Astrocyte (in vitro differentiated cells and primary cell): Measurements from ENCODE around the gene C6orf62. TPM values are rescaled to one million over a fixed set of nuclear protein-coding genes. Genes with fewer than 3 reads are reported as not detected.
"Not testable (repeated sequence)": the region's sequence is repeated elsewhere in the genome, so short reads cannot be mapped to it uniquely, and the experiment has no call there.

Experiments used
- DNase-seq: peaks from one replicate; pipeline ENCODE4 v3.0.0-alpha.2; 2010; ENCODE audit warnings: low read depth
- FAIRE-seq: peaks from 2 replicates; lab custom pipeline; 2011; peaks lifted over from hg19 to GRCh38; lab: Jason Lieb, UNC
- H2AFZ ChIP-seq: 2 replicates; pipeline ENCODE4 v1.6.0; 2012; ENCODE audit warnings: low read depth, low read length, inconsistent platforms
- H3K27ac ChIP-seq: 2 replicates; pipeline ENCODE4 v1.5.1; 2011; ENCODE audit warnings: low read depth, low read length, inconsistent platforms
- H3K27me3 ChIP-seq: 2 replicates; pipeline ENCODE4 v1.6.0; 2011; ENCODE audit warnings: low read length, inconsistent platforms; ENCODE audit not compliant: insufficient read depth
- H3K36me3 ChIP-seq: 2 replicates; pipeline ENCODE4 v1.5.1; 2011; ENCODE audit warnings: low read length, inconsistent platforms; ENCODE audit not compliant: insufficient read depth
- H3K4me1 ChIP-seq: 2 replicates; pipeline ENCODE4 v1.5.1; 2011; ENCODE audit warnings: low read length, inconsistent platforms; ENCODE audit not compliant: insufficient read depth
- H3K4me2 ChIP-seq: 2 replicates; pipeline ENCODE4 v1.6.0; 2012; ENCODE audit warnings: low read length, inconsistent platforms
- H3K4me3 ChIP-seq: 2 replicates; pipeline ENCODE4 v1.5.1; 2011; ENCODE audit warnings: low read depth, mild to moderate bottlenecking, low read length, inconsistent platforms; ENCODE audit not compliant: insufficient read depth
- H3K79me2 ChIP-seq: 2 replicates; pipeline ENCODE4 v1.6.0; 2012; ENCODE audit warnings: mild to moderate bottlenecking, low read length, inconsistent platforms; ENCODE audit not compliant: insufficient read depth
- H3K9ac ChIP-seq: 2 replicates; pipeline ENCODE4 v1.6.0; 2012; ENCODE audit warnings: mild to moderate bottlenecking, low read length, inconsistent platforms
- H3K9me3 ChIP-seq: 2 replicates; pipeline ENCODE4 v1.5.1; 2012; ENCODE audit warnings: low read depth, mild to moderate bottlenecking, low read length, inconsistent platforms; ENCODE audit not compliant: insufficient read depth
- H4K20me1 ChIP-seq: 2 replicates; pipeline ENCODE4 v1.6.0; 2012; ENCODE audit warnings: low read length, inconsistent platforms; ENCODE audit not compliant: insufficient read depth
- H3K27ac Mint-ChIP-seq: one replicate; pipeline ENCODE4 v1.8.0; 2021; ENCODE audit warnings: mild to moderate bottlenecking, mixed read lengths; ENCODE audit not compliant: unreplicated experiment
- H3K27me3 Mint-ChIP-seq: one replicate; pipeline ENCODE4 v1.8.0; 2021; ENCODE audit warnings: low read depth, mixed read lengths; ENCODE audit not compliant: unreplicated experiment
- H3K36me3 Mint-ChIP-seq: one replicate; pipeline ENCODE4 v1.8.0; 2021; ENCODE audit warnings: low read depth, mixed read lengths; ENCODE audit not compliant: unreplicated experiment
- H3K4me1 Mint-ChIP-seq: one replicate; pipeline ENCODE4 v1.8.0; 2021; ENCODE audit warnings: low read depth, mixed read lengths; ENCODE audit not compliant: unreplicated experiment
- H3K4me3 Mint-ChIP-seq: one replicate; pipeline ENCODE4 v1.8.0; 2021; ENCODE audit warnings: mild to moderate bottlenecking, moderate library complexity, mixed read lengths; ENCODE audit not compliant: unreplicated experiment
- H3K9me3 Mint-ChIP-seq: one replicate; pipeline ENCODE4 v1.8.0; 2021; ENCODE audit warnings: mild to moderate bottlenecking, mixed read lengths; ENCODE audit not compliant: unreplicated experiment
- EZH2 ChIP-seq: IDR thresholded peaks from 2 replicates; pipeline ENCODE4 v1.6.1; 2012; ENCODE audit warnings: mild to moderate bottlenecking, low read length, inconsistent platforms; ENCODE audit not compliant: insufficient read depth
- total RNA-seq: library from RNA; stranded (reverse); gene quantifications from 2 replicates; pipeline ENCODE4 v1.2.1, GENCODE V29; 2021
- TF ChIP-seq, protein P1 (sequence below): IDR thresholded peaks from 2 replicates; pipeline ENCODE4 v1.5.1; 2011; ENCODE audit warnings: low read depth, mild to moderate bottlenecking, inconsistent platforms, low read length, moderate library complexity; ENCODE audit not compliant: insufficient read depth

C6orf62 gene
- total RNA-seq, 1 donor from 2014 or later = 162 TPM

DNA sequence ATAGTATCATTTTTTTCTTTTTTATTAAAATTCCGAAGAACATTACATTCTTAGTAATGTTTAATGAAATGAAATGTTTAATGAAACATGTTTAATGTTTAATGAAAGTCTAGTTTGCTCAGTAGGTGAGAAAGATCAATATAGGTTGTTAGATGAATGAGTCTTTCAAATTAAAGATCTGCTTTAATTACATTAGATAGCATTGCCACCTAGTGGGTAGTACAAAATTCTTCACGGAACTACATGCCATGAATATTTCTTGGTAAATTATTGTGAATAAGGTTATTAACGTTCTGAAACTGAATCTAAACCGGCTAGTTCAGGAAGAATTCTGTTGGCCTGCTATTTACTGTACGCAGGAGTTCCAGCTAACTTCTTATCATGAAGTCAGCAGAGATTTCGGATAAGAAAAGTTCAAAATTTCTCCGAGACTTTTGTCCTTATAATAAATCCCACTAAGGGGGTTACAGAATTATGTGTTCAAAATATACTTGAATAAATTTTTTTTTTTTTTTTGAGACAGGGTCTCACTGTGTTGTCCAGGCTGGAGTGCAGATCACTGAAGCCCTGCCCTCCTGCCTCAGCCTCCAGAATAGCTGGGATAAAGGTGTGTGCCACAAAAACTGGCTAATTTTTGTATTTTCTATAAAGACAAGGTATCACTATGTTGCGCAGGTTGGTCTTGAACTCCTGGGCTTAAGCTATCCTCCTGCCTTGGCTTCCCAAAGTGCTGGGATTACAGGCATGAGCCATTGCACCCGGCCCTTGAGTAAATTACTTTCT lies 47.9 kb upstream of the C6orf62 start:
- Histone ChIP-seq H3K4me3 (no peak overlapping the region), H3K9ac (no peak overlapping the region), H3K4me2 (no peak overlapping the region), H2AFZ (no peak overlapping the region), H3K36me3 (no peaks in the 10 kb centered on the region), H3K27ac (no peak overlapping the region), H3K9me3 (no peaks in the 10 kb centered on the region), H3K4me1 (no peaks in the 10 kb centered on the region), H3K27me3 (no peaks in the 10 kb centered on the region), H3K79me2 (no peaks in the 10 kb centered on the region), H4K20me1 (no peaks in the 10 kb centered on the region)
- FAIRE-seq = no peak
- TF ChIP-seq, protein P1, sequence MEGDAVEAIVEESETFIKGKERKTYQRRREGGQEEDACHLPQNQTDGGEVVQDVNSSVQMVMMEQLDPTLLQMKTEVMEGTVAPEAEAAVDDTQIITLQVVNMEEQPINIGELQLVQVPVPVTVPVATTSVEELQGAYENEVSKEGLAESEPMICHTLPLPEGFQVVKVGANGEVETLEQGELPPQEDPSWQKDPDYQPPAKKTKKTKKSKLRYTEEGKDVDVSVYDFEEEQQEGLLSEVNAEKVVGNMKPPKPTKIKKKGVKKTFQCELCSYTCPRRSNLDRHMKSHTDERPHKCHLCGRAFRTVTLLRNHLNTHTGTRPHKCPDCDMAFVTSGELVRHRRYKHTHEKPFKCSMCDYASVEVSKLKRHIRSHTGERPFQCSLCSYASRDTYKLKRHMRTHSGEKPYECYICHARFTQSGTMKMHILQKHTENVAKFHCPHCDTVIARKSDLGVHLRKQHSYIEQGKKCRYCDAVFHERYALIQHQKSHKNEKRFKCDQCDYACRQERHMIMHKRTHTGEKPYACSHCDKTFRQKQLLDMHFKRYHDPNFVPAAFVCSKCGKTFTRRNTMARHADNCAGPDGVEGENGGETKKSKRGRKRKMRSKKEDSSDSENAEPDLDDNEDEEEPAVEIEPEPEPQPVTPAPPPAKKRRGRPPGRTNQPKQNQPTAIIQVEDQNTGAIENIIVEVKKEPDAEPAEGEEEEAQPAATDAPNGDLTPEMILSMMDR = peak; percentile 37
- no peak for TF ChIP-seq EZH2
- no peaks in the 10 kb centered on the region for H3K9me3 Mint-ChIP-seq
- H3K27ac Mint-ChIP-seq = no peak overlapping the region
- DNase-seq = no peak
- H3K27me3 Mint-ChIP-seq = no peaks in the 10 kb centered on the region
- no peaks in the 10 kb centered on the region for H3K36me3 Mint-ChIP-seq
- H3K4me1 Mint-ChIP-seq = peaks cover 2% of the 10 kb centered on the region
- H3K4me3 Mint-ChIP-seq = no peak overlapping the region

DNA sequence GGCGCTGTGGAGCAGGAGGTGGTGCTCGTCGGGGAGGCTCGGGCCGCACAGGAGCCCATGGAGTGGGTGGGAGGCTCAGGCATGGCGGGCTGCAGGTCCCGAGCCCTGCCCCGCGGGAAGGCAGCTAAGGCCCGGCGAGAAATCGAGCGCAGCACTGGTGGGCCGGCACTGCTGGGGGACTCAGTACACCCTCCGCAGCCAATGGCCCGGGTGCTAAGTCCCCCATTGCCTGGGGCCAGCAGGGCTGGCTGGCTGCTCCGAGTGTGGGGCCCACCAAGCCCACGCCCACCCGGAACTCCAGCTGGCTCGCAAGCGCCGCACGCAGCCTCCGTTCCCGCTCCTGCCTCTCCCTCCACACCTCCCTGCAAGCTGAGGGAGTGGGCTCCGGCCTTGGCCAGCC lies 47.0 kb upstream of the C6orf62 start:
- H2AFZ ChIP-seq, FAIRE-seq, H3K27me3 ChIP-seq, H3K36me3 Mint-ChIP-seq, H3K27ac Mint-ChIP-seq, H3K9me3 Mint-ChIP-seq, H3K36me3 ChIP-seq, H3K79me2 ChIP-seq, H3K27ac ChIP-seq, H3K9me3 ChIP-seq, H4K20me1 ChIP-seq, H3K4me3 Mint-ChIP-seq, H3K9ac ChIP-seq, H3K4me2 ChIP-seq, DNase-seq, H3K4me3 ChIP-seq, H3K4me1 Mint-ChIP-seq, H3K4me1 ChIP-seq, H3K27me3 Mint-ChIP-seq: not testable (repeated sequence)

DNA sequence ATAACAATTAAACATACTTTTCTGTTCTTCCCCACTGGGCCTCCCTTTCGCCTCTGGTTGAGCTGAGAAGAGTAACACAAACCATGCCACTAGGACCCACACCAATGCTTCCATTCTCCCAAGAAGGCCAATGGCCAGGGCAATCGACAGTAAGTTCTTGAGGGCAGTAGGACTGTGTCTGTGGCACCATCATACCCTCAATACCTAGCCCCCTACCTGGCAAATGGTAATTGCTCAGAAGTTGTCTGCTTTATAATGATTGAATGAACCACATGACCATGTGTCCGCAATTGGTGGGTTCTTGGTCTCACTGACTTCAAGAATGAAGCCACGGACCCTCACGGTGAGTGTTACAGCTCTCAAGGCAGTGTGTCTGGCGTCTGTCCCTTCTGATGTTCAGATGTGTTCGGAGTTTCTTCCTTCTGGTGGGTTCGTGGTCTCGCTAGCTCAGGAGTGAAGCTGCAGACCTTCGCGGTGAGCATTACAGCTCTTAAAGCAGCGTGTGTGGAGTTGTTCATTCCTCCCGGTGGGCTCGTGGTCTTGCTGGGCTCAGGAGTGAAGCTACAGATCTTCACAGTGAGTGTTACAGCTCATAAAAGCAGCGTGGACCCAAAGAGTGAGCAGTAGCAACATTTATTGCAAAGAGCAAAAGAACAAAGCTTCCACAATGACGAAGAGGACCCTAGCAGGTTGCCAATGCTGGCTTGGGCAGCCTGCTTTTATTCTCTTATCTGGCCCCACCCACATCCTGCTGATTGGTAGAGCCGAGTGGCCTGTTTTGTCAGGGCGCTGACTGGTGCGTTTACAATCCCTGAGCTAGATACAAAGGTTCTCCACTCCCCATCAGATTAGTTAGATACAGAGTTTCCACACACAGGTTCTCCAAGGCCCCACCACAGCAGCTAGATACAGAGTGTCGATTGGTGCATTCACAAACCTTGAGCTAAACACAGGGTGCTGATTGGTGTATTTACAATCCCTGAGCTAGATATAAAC lies 46.2 kb upstream of the C6orf62 start:
- H3K4me1 Mint-ChIP-seq, H3K36me3 Mint-ChIP-seq, H4K20me1 ChIP-seq, H3K4me3 ChIP-seq, H3K27me3 Mint-ChIP-seq, H3K36me3 ChIP-seq, H3K4me3 Mint-ChIP-seq, H3K9ac ChIP-seq, H3K9me3 ChIP-seq, FAIRE-seq, H3K4me2 ChIP-seq, H3K4me1 ChIP-seq, H3K27ac ChIP-seq, DNase-seq, H3K27me3 ChIP-seq, H3K9me3 Mint-ChIP-seq, H3K79me2 ChIP-seq, H2AFZ ChIP-seq, H3K27ac Mint-ChIP-seq: not testable (repeated sequence)
